ENCODE results near the gene CAMK1D.

Gene CAMK1D

DNA sequence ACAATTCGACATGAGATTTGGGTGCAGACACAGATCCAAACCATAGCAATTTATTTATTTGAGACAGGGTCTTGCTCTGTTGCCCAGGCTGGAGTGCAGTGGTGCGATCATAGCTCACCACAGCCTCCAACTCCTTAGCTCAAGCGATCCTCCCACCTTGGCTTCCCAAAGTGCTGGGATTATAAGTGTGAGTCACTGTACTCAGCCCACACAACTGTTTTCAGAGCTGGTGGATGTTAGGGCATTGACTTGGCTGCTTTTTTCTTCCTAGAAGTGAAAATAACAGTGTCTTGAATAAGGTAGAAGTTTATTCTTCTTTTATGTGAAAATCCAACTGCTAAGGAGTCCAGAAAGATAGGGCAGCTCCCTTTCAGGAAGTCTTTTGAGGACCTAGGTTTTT, 520.1 kb downstream of the CAMK1D start:
- Histone ChIP-seq H3K9me3 (ENCODE audit: severe bottlenecking) (no peaks in the 10 kb centered on the region), H3K36me3 (no peaks in the 10 kb centered on the region), H3K27ac (no peak overlapping the region), H3K27me3 (ENCODE audit: insufficient read depth, low read depth, severe bottlenecking) (no peaks in the 10 kb centered on the region), H3K4me3 (ENCODE audit: low read depth, low read length) (no peak overlapping the region)
- no peak for DNase-seq
- TF ChIP-seq, protein P1, sequence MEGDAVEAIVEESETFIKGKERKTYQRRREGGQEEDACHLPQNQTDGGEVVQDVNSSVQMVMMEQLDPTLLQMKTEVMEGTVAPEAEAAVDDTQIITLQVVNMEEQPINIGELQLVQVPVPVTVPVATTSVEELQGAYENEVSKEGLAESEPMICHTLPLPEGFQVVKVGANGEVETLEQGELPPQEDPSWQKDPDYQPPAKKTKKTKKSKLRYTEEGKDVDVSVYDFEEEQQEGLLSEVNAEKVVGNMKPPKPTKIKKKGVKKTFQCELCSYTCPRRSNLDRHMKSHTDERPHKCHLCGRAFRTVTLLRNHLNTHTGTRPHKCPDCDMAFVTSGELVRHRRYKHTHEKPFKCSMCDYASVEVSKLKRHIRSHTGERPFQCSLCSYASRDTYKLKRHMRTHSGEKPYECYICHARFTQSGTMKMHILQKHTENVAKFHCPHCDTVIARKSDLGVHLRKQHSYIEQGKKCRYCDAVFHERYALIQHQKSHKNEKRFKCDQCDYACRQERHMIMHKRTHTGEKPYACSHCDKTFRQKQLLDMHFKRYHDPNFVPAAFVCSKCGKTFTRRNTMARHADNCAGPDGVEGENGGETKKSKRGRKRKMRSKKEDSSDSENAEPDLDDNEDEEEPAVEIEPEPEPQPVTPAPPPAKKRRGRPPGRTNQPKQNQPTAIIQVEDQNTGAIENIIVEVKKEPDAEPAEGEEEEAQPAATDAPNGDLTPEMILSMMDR (IDR thresholded peaks at IDR 0.05; ENCODE audit: low read depth, low read length): no peak

DNA sequence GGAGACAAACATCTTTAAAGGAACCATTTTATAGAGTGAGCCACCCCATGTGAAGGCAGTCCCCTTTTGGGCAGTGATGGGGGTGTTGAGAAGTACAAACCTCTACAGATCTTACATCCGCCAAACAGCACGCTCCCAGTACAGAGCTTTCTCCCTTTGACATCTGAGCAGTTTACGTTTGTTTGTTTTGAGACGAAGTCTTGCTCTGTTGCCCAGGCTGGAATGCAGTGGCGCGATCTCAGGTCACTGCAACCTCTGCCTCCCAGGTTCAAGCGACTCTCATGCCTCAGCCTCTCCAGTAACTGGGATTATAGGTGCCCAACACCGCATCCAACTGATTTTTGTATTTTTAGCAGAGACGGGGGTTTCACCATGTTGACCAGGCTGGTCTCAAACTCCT, 523.2 kb downstream of the CAMK1D start:
- no peak for DNase-seq
- Histone ChIP-seq H3K36me3 (no peaks in the 10 kb centered on the region), H3K4me3 (ENCODE audit: low read depth, low read length) (no peak overlapping the region), H3K27me3 (ENCODE audit: insufficient read depth, low read depth, severe bottlenecking) (no peaks in the 10 kb centered on the region), H3K9me3 (ENCODE audit: severe bottlenecking) (no peaks in the 10 kb centered on the region), H3K27ac (no peak overlapping the region)
- TF ChIP-seq, protein P1 (IDR thresholded peaks at IDR 0.05; ENCODE audit: low read depth, low read length): no peak

DNA sequence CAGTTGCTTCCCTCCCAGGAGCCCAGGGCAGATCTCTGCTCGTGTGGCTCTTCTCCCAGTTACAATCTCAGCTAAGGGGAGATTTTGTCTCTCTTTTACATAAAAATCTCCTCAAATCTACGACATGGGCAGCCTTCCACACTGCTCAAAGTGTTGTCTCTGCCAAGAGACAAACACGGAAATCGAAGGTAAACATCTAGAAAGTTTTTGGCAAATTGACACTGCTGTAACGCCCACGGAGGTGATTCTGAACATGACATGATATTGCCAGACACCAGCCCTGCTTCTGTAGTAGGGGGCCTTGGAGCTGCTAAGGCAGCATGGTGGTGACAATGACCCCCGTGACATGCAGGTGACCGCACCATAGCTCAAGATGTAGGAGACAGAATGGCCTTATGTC, 523.8 kb downstream of the CAMK1D start:
- Histone ChIP-seq H3K4me3 (ENCODE audit: low read depth, low read length) (no peak overlapping the region), H3K36me3 (no peaks in the 10 kb centered on the region), H3K9me3 (ENCODE audit: severe bottlenecking) (no peaks in the 10 kb centered on the region), H3K27ac (no peak overlapping the region), H3K27me3 (ENCODE audit: insufficient read depth, low read depth, severe bottlenecking) (no peaks in the 10 kb centered on the region)
- TF ChIP-seq, protein P1 (IDR thresholded peaks at IDR 0.05; ENCODE audit: low read depth, low read length): no peak
- DNase-seq: no peak

DNA sequence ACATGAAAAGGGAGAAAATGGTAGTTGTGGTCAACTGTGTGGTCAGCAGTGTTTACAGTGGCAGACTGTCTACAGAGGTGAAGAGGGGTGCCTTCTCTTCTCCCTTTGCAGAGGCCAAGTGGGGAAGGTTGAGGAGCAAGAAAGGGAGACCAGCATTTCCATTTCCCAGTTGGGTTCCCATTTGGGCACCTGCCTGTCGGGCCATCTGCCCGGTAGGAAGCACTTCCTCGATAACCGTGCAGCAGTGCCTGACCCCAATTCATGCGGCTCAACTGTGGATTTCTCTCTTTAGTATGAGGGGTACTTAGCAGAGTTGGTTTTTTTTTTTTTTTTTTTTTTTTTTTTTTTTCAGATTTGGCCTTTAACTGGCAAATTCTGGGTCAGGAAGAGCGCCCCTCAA, 525.2 kb downstream of the CAMK1D start:
- TF ChIP-seq, protein P1 (IDR thresholded peaks at IDR 0.05; ENCODE audit: low read depth, low read length): no peak
- Histone ChIP-seq H3K27ac (no peak overlapping the region), H3K4me3 (ENCODE audit: low read depth, low read length) (no peak overlapping the region), H3K27me3 (ENCODE audit: insufficient read depth, low read depth, severe bottlenecking) (no peaks in the 10 kb centered on the region), H3K9me3 (ENCODE audit: severe bottlenecking) (no peaks in the 10 kb centered on the region), H3K36me3 (no peaks in the 10 kb centered on the region)
- no peak for DNase-seq

DNA sequence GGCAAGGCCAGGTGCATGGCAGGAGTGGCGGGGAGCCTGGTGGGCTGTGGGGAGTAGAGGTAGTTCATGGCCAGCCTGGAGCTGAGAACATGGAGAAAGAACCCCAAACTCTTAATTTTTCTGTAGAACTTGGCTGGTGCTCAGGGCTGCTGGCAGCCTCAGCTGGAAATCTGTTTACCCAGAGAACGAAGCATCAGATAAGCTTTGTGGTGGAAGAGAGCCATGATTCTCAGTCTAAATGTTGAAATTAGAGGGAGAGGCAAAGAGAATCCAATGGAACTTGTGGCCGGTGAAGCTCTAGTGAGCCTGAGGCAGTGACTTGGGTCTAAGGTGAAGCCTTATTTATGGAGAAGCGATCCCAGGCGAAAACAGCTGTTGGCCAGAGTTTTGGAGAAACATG, 525.8 kb downstream of the CAMK1D start:
- no peaks in the 10 kb centered on the region for H3K9me3 ChIP-seq (ENCODE audit: severe bottlenecking)
- no peaks in the 10 kb centered on the region for H3K36me3 ChIP-seq
- H3K27ac ChIP-seq: no peak overlapping the region
- no peak for DNase-seq
- H3K27me3 ChIP-seq (ENCODE audit: insufficient read depth, low read depth, severe bottlenecking): no peaks in the 10 kb centered on the region
- no peak overlapping the region for H3K4me3 ChIP-seq (ENCODE audit: low read depth, low read length)
- TF ChIP-seq, protein P1 (IDR thresholded peaks at IDR 0.05; ENCODE audit: low read depth, low read length): no peak

DNA sequence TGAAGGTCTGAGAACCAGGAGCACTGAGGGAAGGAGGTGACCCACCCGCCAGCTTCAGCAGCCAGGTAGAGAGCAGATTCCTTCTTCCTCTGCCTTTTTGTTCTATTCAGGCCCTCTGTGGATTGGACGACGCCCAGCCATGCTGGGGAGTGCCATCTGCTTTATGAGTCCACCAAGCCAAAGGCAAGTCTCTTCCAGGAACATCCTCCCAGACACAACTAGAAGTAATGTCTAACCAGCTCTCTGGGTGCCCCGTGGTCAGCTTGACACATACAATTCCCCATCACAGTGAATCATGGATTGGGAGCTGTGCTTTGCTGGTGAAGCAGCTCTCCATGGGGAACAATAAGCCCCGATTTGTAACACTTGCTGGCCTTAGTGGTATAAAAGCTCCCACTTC, 526.9 kb downstream of the CAMK1D start:
- Histone ChIP-seq H3K36me3 (no peaks in the 10 kb centered on the region), H3K4me3 (ENCODE audit: low read depth, low read length) (no peak overlapping the region), H3K27me3 (ENCODE audit: insufficient read depth, low read depth, severe bottlenecking) (no peaks in the 10 kb centered on the region), H3K27ac (no peak overlapping the region), H3K9me3 (ENCODE audit: severe bottlenecking) (no peaks in the 10 kb centered on the region)
- no peak for DNase-seq
- TF ChIP-seq, protein P1 (IDR thresholded peaks at IDR 0.05; ENCODE audit: low read depth, low read length): no peak

Measured in WERI-Rb-1 (cell line).